GM18511 (cell line): ENCODE data around the gene R3HDML.

ENCODE experiments used
- ATAC-seq: cut with Tn5 transposase; IDR thresholded peaks from one replicate; pipeline ENCODE4 v1.9.1; 2021; ENCODE audit warnings: mild to moderate bottlenecking, moderate library complexity; ENCODE audit not compliant: unreplicated experiment

Gene R3HDML

DNA sequence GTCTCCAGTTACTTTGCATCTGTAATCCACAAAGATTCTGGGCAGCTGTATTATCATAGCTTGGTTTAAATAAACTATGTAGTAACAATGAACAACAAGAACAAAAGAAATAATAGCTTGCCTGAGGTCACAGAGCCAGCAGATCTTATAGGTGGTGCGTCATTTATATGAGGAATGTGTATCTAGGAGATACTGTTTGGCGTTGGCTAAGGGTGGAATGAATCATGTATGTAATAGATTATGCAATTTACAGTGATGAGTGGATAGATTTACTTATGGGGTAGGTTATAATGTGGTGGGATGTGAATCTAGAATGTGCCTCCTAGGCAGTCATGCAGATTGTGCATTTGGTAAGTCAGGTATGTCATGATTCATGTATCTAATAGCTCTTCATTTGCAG, 61.5 kb downstream of the R3HDML start:
- no peak for ATAC-seq

DNA sequence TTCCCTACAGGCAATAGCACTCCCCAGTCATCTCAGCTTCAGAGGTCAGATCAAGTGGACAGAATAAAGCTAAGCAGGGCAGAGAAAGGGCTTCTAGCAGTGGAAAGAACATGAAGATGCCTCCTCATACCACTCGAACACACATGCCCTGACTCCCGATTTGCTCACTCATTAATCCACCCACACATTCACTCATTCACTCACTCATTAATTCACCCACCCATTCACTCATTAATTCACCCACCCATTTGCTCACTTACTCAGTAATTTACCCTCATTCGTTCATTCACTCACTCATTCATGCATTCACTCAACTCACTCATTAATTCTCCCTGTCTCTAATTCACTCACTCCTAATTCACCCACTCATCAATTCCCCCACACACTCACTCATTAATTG, 62.6 kb downstream of the R3HDML start:
- no peak for ATAC-seq

- ATAC-seq = no peak
Observed at GRCh38 chr20:44400671-44400969, 63.8 kb downstream of the R3HDML start.
